Forelimb muscle (tissue), 1 donor: ENCODE data around the gene ADGRG6. TPM values are rescaled to one million over a fixed set of nuclear protein-coding genes. Genes with fewer than 3 reads are reported as not detected.

Source experiments
- DNase-seq: peaks from one replicate; pipeline ENCODE4 v3.0.0-alpha.2; 2013; ENCODE audit warnings: low read depth
- polyA plus RNA-seq: library from polyadenylated mRNA; unstranded; fragments of 120-200 nt; gene quantifications from one replicate; pipeline ENCODE4 v1.2.1, GENCODE V29; 2013; ENCODE audit not compliant: insufficient read length

The ADGRG6 gene
- polyA plus RNA-seq, 1 donor = 11.2 TPM

DNA sequence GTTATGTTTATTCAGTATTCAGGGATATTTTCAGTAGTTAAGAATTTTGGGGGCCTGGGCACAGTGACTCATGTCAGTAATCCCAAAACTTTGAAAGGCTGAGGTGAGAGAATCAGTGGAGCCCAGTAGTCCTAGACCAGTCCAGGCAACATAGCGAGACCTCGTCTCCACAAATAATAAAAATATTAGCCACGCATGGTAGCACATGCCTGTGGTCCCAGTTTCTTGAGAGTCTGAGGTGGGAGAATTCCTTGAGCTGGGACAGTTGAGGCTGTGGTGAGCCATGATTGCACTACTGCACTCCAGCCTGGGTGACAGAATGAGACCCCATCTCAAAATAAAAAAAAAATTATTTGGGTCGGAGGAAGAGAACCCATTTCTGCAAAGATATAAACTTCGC is 20.3 kb downstream of the ADGRG6 start:
- DNase-seq = no peak

DNA sequence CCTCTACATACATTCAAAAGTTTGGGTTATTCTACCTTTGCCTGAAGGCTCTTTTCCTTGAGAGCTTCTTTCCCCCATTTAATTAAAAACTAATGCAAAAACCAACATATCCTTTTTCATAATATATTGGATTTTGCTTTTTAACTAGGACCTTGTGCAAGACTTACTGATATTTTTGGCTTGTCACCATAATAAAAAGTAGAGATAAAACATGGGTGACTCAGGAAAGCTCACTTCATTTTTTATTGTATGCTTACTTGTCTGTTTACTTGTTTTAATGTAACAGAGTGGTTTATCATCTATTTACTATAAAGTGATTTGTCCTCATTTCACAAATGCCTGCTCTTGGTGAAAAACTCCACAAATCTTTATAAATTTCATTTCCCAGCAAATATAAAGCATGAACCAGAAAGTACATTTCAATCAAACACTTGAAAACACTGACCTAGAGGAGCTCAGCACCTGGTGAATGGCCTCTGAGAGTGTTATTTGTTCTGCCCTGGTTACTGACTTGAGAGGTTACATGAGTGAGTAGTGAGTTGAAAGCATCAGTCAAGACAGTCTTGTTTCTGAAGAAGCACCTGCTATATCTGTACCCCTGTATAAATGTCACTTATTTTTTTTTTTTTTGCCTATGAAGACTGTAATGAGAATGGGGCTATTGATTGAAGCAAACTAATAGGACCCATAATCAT is 20.8 kb downstream of the ADGRG6 start:
- DNase-seq = no peak

DNA sequence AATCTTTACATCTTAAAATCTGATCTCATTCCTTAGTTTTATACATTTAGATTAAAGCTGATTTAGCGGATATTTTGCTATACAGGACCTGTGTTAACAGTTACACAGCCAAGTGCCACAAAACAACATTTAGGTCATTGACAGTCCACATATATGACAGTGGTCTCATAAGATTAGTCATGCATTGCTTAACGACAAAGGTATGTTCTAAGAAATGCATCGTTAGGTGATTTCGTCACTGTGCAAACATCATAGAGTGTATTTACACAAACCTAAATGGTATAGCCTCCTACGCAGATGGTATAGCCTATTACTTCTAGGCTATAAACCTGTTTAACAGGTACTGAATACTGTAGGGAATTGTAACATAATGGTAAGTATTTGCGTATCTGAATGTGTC is 21.6 kb downstream of the ADGRG6 start:
- no peak for DNase-seq

DNA sequence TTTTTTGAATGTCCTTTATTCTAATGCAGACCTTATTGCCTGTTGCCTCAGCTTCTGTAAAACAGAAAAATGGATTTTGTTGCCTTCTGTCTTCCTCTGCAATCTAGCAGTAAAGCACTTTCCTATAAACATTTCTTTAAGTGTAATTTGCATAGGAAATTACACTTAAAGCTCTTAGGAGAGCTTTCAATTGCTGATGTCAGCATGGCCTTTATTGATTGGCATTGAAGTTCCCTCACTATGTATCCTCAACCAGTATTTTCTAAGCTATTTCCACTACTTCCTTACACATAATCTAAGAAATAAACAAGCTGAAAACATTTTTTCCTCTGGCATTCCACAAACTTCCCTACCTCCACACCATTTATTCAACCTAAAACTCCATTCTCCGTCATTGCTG is 22.3 kb downstream of the ADGRG6 start:
- no peak for DNase-seq

DNA sequence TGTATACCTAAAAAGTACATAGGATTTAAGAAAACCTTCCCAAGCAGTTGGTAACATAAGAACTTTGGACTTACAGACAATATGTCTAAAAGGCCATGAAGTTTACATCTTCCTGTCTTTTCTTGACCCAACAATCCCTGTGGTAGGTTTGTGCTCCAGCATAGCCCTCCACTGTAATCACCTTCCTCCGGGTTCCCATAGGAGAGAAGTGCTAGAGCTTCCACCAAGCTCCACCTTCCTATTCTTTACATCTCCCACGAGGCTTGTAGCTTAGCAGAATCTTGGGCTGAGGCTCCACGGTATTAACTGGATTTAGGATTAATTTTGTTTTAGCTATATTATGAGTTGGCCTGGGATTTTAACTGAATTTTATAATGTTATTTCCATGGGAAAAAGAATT is 23.3 kb downstream of the ADGRG6 start:
- DNase-seq = no peak

DNA sequence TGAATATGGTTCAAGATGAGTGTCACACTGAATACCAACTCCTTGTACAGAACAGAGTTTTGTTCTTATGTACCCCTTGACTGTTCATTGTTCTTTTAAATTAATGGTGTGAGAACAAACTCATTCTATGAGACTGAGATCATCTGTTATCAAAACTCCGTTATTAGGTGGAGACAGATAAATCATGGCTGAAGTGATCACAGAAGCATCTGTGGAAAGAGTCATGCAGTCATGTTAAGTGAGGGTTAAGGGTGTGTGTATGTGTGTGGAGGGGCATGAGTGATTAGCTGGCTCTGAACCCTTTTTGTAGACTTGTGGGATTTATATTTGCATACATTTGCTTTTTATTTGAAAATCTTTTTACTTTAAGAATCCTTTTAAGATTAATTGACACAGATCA is 24.7 kb downstream of the ADGRG6 start:
- DNase-seq = no peak

DNA sequence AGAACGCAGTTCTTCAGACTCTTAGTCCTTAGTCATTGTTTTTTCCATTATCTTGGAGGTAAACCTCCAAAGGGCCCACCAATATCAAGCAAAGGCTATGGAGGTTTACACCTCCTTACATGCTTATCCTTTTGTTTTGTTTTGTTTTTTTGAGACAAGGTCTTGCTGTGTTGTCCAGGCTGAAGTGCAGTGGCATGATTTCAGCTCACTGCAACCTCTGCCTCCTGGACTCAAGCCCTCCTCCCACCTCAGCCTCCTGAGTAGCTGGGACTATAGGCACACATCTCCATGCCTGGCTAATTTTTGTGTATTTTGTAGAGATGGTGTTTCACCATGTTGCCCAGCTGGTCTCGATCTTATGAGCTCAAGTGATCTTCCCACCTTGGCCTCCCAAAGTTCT is 26.3 kb downstream of the ADGRG6 start:
- DNase-seq = no peak

DNA sequence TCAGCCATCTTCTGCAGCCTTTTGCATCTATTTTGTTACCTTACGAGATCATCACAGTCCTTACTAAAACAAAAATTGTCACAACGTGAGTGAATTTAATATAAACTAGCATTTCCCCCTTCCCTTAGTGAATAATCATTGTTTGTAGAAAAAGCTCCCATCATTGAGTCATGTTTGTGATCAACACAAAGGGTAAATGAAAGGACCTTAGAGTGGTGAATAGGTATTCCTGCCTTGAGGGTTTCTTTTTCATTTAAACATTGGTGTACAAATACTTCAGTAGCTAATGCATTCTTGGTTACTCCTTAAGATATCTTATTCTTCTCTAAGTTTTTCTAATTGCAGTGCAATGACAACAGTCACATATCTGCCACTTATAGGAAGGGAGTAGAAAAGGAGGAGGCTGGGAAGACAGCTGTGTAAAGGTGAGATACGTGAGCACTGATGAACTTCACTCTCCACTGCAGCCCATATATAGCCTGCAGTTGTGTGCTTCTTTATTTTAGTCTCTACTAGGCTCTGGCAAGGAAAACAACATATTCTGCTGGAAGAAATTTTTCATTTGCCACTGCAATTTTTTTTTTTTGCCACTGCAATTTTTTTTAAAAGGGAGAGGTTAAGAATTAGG is 27.8 kb downstream of the ADGRG6 start:
- DNase-seq = no peak

DNA sequence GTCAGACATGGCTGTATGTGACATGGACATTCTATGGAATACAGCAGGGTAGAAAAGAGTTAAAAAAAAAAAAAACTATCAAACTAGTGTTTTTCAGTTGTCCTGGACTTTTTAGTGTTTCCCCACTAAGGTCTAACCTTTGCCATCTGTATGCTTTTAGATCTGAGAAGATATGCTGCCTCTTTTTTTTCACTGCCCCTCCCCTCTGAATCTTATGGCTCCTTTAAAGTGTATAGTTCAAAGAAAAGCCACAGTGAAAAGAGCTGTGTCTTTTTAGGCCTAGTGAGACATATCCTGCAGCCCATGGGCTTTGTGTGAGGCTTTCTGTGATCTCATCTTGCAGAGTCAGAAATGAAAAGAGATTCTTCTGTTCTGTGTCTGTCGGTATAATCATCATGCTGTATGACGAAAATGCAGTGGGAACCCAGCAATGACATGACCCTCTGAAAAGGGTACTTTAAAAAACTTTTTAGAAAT is 29.3 kb downstream of the ADGRG6 start:
- DNase-seq = no peak

DNA sequence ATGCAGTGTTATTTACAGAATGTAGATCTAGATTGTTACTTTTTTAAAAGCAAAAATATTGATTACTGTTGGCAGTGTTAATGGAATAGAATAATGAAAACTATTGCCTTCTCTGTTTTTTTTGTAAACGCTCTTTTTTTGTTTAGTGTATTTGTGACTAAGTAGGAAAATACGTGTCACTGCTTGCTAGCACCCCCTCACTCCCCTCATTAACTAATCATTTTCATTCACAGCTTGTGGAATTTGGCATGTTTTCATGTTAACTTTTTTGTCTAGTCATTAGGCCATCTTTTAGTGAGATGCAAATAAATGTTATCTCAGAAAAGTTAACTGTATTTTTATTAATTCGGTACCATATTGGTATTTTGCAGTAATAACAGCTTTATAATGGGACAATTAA is 29.8 kb downstream of the ADGRG6 start:
- DNase-seq = no peak

DNA sequence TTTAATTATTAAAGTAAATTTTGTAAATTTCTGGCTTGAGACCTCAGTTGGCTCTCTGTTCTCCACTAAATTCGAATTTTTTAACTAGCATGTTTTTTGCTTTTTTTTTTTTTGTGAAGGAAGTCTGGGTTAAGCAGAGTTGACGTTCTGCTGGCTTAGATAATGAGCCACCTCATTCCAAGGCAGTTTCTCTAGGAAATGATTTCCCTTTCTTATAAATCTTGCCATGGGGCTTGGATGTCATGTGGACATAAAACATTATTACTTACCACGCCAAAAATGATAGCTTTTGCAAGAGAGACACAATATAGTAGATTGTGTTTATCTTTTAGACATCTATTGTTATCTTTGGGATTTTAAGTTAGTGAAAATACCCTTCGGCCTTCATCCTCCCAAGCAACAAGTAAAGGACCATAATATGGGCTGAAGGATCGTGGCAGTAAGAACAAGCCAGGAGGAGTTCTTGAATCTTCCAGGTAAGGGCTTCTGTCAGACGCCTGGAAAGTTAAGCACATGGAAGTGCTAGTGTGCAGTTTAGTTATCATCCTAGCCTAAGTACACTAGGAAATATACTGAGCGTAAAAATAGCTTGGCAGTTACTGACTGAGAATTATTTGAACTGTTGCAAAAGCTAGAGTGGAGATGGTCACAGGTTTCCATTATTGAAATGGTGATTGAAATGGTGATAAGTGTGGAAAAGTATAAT is 30.7 kb downstream of the ADGRG6 start:
- no peak for DNase-seq

DNA sequence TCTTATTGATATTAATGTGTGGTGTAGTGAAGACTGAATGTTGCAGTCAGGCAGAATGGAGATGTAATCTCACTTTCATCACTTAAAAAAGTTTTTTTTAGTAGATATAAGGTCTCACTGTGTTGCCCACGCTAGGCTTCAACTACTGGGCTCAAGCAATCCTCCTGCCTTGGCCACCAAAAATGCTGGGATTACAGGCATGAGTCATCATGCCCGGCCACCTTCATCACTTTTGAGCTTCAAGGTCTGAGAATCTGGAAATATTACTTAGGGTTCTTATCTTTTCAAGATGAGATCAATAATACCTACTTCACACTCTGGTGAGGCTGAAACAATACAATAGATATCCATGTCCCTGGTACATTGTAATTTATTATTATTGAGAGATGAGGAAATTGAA is 31.6 kb downstream of the ADGRG6 start:
- DNase-seq = no peak

DNA sequence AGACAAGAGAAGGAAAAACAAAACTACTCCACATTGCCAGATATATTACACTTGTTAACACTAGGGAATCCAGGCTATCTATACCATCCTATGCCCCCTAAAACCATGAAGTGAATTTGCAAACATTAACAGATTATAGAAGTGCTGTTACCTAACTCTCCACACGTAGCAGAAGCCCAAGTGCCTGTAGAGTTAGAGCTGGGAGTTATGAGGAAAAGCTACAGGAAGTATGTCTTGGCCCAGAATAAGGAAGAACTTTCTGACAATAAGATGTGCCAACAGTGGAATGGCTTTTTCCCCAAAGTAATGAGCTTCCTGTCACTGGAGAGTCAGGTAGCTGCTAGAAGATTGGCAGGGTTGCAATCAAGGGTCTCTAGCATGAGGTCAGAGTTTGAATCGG is 32.5 kb downstream of the ADGRG6 start:
- no peak for DNase-seq

DNA sequence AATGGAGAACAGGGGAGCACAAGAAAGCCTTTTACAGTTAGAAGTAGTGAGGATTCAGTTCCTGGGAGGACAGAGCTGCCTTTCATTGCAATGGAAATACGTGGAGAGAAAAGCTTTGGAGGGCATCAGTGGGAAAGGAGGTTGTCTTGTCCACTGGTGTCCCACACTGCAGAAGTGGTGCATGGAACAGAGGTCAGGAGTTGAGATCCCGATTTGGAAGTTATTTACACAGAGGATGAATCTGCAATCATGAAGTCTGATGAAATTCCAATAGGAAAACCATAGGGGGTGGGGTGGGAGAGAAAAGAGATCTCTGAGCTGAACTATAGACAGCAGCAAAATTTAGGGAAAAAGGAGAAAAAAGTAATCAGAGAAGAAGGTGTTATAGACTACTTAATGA is 33.6 kb downstream of the ADGRG6 start:
- DNase-seq = no peak

DNA sequence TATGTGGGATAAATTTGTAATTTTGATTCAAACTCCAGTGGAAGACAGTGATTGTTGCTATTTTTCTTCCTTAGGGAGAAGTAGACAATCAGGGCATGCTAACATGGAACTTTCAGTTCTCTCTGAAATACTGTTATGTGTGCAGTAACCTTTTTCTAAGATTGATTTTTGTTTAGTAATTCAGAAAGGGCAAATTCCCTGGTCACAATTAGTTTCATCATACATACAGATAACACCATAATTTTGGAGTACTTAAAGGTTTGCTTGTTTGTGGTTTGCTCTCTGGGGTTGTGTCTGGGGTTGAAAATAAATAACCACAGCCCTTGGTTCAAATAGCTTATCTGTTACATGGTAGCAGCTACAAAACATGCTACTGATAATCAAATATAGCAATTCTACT is 34.4 kb downstream of the ADGRG6 start:
- no peak for DNase-seq

DNA sequence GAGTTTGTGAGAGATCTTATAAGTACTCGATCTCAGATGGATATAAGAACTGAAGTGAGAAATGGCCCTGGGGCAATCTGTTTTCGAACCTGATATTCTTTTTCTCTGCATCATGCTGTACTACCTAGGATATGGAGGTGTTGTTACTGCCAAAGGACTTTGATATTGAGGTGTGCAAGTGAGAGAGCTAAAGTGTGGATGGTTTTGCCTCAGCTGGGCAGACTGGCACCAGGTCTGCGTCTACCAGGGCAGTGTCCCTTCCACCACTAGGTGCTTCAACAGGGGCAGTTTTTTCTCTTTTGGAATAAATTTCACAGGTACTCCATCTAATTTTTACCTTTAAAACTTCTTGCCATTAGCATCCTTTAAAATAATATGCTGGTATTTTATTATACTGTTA is 35.0 kb downstream of the ADGRG6 start:
- no peak for DNase-seq

DNA sequence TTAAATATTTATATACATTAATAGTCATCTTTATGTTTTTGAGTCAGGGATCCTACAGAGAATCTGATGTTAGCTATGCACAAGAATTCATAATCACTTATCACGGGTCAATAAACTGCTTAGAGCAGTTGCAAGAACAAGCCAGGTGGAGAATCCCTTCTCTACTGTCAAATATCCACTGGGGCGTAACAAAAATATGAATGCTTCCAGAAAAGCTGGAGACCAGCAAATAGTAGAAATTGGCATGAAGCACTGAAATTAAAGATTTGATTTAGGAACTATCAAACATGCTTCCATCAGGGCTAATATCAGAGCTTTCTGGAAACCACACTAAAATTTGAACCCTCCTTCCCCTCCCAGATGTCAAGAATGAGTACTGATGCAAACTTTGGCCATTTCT is 37.3 kb downstream of the ADGRG6 start:
- no peak for DNase-seq

DNA sequence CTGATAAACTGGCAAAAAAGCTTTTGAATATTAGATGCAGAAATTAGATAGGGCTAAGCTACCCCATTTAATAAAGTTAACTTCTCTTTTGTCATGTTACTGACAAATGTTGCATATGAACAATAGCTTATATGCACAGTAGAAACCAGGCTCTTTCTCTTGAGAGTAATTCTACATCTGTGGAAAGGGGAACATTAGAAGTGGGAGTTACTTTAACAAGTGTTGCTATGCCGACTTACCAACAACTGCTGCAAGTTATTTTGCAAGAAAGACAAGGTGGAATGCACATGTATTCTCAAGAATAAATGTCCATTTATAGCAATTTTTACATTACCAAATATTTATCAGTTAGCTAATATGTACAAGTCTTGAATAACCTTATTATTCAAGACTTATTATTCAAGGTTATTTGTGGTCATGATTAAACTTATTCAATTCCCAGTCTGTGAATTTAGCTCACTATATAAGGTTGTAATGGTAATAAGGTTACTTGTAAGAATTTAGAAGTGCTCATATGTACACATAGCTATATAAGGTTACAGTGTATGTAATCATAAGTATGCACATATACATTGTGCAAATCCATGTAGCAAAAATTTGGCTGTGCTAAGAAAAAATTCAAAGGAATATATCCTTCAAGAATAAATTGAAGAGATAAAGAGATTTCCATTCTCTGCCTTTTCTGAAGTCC is 38.3 kb downstream of the ADGRG6 start:
- DNase-seq = no peak

DNA sequence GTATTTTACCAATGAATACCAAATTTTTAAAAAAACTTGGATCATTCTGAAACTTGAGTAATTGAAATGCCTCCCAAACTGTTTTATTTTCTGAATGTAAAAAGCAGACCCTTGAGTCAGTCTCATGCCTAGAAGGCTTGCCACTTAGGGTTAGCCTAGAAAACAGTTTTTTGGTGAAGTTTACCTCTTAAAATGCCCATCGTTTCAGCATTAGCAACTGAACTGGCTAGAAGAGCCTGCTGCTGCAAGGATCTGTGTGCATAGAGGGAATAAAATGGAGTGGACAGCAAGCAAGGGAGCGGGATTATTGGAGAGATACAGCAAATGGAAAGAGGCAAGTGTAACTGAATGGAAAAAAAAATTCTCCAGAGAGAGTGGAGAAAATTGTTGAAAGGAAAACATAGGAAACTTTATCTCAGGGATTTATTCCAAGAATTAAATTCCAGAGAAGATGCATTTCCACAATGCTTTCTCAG is 40.1 kb downstream of the ADGRG6 start:
- no peak for DNase-seq

DNA sequence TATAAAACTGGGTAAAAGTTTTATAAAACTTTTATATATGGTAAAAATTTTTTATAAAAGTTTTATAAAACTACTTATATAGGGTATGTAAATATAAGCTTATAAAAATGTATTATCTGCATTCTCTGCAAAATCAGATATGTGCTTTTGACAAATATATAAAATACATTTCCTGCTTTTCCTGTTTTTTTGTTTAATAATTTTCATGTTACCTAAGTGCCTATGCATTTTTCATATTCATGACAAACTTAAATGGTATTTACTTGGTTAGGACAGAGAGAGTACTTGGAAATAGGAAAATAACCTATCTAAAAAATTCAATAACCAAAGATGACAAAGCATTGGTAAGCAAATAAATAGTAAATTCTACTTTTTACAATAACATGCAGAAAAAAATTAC is 41.2 kb downstream of the ADGRG6 start:
- DNase-seq = no peak

DNA sequence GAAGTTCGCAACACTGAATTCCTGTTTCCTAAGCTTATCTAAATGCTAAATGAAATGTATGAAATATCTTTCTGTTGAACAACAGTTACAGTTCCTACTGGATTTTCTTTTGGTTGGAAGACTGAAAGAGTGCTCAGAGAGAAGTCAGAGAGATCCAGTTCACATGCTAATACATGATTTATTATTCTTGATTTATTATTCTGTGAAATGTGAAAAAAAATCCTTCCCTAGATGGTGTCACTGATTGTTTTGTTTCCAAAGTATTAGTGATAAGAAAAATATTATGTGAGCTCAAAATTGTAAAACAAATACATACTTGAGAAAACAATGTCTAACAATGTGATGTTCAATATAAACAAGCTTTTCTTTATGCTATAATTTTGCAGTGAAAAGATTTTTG is 42.1 kb downstream of the ADGRG6 start:
- DNase-seq = no peak

DNA sequence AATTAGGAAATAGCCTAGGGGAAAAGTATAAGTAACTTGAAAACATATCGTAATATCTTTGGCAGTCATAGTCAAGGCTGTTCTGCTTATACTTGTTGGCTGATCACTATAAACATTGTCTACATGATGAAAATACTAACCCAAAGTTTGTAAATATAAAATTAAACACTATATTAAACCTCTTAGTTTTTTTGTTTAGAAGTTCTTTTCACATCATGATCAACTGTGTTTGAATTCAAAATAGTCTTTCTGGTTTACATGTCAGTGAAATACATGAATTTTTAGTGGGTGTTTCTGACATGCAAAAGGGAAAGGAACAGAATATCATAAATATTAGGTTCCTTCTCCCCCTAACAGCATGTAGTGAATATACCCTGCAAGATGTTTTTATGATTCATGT is 43.5 kb downstream of the ADGRG6 start:
- DNase-seq = no peak
